Ramos (cell line): ENCODE results near the gene PLXNB2.
"Not testable (repeated sequence)": the region's sequence is repeated elsewhere in the genome, so short reads cannot be mapped to it uniquely, and the experiment has no call there.

Experiments used
- in situ Hi-C: fragments of 300-500 bp; cut with MboI; formaldehyde crosslinking; loops from one replicate; pipeline ENCODE4 v1.14.3; 2022; ENCODE audit warnings: low sequenced_read_pairs; ENCODE audit not compliant: unreplicated experiment

Gene PLXNB2, protein sequence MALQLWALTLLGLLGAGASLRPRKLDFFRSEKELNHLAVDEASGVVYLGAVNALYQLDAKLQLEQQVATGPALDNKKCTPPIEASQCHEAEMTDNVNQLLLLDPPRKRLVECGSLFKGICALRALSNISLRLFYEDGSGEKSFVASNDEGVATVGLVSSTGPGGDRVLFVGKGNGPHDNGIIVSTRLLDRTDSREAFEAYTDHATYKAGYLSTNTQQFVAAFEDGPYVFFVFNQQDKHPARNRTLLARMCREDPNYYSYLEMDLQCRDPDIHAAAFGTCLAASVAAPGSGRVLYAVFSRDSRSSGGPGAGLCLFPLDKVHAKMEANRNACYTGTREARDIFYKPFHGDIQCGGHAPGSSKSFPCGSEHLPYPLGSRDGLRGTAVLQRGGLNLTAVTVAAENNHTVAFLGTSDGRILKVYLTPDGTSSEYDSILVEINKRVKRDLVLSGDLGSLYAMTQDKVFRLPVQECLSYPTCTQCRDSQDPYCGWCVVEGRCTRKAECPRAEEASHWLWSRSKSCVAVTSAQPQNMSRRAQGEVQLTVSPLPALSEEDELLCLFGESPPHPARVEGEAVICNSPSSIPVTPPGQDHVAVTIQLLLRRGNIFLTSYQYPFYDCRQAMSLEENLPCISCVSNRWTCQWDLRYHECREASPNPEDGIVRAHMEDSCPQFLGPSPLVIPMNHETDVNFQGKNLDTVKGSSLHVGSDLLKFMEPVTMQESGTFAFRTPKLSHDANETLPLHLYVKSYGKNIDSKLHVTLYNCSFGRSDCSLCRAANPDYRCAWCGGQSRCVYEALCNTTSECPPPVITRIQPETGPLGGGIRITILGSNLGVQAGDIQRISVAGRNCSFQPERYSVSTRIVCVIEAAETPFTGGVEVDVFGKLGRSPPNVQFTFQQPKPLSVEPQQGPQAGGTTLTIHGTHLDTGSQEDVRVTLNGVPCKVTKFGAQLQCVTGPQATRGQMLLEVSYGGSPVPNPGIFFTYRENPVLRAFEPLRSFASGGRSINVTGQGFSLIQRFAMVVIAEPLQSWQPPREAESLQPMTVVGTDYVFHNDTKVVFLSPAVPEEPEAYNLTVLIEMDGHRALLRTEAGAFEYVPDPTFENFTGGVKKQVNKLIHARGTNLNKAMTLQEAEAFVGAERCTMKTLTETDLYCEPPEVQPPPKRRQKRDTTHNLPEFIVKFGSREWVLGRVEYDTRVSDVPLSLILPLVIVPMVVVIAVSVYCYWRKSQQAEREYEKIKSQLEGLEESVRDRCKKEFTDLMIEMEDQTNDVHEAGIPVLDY (N-terminal part only)

DNA sequence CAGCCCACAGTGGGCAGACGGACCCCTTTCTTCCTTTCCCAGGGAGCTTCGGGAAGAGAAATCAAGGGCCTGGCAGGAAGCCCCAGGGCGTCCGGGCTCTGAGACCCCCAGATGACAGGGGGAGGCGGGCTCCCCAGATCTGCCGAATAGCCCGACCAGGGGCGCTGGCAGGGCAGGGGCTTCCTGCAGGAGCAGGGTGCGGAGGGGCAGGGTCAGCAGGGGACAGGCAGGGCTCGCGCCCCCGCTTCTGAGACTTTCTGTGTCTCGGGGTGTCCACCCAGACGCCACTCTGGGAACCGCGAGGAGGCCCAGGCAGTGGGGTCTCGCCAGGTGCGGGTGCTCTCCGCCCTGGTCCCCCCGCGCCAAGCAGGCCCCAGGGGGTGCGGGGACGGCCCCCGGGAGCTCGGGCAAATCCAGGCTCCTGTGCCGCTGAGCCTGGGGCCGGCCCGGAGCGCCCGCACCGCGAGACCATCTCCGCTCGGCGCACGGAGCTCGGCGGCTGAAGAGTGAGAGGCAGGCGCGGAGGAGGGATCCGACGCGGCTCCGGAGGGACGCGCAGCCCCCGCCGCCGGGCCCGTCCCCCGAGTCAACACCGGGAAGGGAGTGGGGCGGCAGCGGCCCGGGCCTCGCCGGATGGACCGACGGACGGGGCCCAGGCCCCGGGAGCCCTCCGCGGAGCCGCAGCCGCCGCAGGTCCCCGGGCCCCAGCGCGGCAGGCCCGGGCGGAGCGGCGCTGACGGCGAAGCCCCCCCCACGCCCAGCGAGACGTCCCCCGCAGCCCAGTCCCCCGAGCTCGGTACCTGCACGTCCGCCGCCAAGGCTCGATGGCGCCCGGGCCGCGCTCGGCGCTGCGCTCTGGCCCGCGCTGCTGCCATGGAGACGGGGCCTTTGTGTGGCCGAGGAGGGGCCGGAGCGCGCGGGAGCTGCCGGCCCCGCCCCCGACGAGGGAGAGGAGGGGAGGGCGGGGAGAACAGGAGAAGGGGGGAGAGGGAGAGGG lies at the start of gene PLXNB2:
TSS of gene PLXNB2 (minus strand) at position 894 of the 997 bp plus-strand sequence. CDS start 17,062 bp downstream, outside the sequence.
- in situ Hi-C loops = no loop called here

DNA sequence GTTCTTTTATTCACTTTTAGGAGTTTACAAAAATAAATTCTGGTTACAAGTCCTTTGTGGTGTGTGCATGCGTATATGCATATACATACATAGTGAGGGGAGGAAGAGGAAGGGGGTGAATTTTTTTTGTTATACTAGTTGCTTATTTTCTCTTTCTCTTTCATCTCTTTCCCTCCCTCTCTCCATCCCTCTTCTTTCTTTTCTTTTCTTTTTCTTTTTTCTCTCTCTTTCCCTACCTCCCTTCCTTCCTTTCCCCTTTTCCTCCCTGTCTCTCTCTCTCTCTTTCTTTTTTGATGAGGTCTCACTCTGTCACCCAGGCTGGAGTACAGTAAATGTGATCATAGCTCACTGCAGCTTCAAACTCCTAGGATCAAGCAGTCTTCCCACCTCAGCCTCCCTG lies 49.8 kb upstream of the PLXNB2 start:
- in situ Hi-C loops = no loop called here

DNA sequence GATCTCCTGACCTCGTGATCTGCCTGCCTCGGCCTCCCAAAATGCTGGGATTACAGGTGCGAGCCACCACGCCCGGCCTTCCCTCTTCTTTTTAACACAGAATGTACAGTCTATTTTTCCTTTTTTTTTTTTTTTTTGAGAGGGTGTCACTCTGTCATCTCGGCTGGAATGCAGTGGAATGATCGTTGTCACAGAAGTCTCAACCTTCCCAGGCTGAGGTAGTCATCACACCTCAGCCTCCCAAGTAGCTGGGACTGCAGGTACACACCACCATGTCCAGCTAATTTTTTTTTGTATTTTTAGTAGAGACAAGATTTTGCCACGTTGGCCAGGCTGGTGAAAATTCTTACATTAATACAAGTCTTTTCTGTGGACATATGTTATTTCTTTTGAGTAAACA lies 48.7 kb upstream of the PLXNB2 start:
- in situ Hi-C loops = no loop called here

DNA sequence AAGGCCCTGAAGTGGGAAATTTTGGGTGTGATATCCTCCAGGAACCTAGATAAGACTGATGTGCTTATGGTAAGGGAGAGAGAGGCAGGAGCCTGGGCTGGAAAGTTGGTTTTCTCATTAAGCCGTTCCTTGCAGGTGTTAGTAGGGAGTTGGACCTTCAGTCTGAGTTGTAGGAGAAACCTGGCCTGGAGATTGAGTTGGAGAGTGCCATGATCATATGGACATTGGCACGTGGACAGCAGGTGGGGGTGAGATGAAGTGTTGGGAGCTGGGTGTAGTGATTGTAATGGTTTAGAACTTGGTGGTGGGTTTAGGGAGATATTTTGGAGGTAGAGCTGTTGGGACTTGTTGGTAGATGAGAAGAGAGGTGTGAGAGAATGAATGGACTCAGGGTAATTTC lies 40.6 kb upstream of the PLXNB2 start:
- in situ Hi-C loops = no loop called here

DNA sequence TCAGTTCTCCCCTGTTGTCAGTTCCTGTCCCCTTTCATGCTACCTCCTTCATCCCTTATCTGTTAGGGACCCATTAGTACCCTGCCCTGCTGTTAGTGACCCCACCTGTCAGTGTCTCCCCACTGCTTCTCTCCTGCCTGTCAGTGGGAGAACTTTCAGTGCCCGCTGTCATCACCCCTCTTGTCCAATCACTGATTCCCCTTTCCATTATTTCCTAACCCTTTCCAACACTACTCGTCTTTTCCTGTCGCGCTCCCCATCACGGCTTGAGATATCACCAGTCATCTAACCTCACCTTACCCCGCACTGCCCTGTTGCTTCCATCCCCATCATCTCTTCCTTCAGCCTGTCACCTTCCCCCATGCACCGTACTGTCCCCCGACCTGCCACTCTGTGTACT lies 39.7 kb upstream of the PLXNB2 start:
- in situ Hi-C loops = no loop called here

DNA sequence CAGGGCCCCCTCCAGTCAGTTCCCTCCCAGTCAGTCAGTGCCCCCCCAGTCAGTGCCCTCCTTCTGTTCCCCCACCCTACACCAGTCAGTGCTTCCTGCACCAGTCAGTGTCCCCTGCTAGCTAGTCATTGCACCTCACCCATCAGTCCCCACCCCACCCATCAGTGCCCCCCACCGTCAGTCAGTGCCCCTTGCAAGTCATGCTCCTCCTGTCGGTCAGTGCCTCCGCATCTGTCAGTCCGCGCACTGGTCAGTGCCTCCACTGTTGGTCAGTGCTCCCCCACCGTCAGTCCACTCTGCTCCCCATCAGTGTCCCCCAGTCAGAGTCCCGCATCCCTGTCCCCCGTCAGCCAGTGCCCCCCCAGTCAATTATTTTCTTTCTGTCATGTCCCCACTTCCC lies 39.0 kb upstream of the PLXNB2 start:
- in situ Hi-C loops = no loop called here

DNA sequence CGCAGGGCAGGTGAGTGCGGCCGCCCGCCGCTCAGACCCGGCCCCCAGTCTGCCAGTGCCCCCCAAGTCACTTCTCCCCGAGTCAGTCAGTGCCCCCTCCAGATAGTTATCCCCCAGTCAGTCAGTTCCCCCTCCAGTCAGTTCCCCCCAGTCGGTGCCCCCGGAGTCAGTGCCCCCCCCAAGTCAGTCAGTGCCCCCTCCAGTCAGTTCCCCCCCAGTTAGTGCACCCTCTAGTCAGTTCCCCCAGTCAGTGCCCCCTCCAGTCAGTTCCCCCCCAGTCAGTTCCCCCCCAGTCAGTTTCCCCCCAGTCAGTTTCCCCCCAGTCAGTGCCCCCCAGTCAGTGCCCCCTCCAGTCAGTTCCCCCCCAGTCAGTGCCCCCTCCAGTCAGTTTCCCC lies 36.1 kb upstream of the PLXNB2 start:
- in situ Hi-C loops = no loop called here

DNA sequence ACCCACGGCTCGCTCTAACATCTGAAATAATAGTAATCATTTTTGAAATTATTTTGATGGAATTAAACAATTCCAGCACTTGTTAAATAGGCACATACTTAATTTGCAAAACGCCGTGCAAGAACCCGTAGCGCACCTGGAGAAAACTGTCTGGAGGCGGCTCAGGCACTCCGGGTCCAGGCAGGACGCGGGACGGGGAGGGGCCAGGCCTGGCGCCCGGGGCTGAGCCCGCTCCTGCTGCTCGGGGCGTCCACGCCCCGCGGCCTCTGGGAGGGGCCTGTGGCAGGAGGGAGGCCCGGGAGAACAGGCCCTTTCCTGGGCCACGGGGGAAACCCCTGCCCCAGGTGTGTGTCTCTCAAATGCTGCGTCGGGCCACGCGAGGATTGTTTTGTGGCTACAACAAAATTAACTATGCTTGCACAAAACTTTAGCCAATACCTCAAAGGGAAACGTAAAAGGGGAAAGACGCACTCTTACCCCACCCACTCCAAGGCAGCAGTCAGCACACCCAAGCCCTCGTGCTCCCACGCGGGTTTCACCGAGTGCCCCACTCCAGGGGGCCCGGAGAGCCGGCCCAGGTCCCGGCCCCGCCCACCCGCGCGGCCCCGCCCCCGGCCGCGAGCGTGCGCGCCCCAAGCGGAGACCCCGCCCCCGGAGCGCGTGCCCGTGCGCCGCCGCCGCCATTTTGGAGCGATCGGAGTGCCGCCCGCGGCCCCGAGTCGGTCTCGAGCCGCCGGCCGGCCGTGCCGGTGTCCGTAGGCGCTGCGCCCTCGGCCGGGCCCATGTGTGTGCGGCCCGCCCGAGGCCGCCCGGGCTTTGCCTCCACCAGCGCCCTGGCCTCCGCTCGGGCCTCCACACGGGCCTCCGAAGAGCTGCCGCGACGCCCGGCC lies 35.5 kb upstream of the PLXNB2 start, which contains the start of gene PPP6R2:
TSS of gene PPP6R2 (plus strand) at position 677 of the 890 bp plus-strand sequence. CDS start 50,582 bp downstream, outside the sequence.
- in situ Hi-C loops = no loop called here

DNA sequence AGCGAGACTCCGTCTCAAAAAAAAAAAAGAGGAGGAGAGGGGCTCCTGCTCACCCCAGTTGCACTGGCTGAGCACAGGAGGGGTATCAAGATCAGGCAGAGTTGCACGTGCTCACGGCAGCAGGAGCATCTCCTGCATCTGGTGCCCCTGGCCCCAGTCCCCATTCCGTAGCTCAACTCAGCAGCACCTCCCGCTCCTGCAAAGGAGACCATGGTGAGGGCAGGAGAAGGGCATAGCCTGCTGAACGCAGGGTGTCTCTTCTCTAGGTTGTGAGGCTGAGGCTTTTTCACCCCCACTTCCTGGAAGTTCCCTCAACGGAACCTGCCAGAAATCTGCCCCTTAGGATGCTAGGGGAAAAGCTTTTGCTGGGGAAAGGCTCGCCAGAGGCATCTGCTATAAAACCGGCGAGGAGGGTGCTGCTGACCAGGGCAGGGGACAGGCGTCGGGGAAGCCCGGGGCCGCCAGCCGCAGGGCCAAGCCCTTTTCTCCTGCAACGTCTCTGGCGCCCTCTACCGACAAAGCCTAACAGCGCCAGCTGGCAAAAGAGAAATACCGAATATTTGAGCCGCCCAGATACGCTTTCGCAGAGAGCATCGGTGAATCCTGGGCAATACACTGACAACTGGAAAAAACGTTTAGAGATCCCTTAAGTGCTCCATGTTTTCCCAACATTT lies 34.7 kb upstream of the PLXNB2 start:
- in situ Hi-C loops = no loop called here

DNA sequence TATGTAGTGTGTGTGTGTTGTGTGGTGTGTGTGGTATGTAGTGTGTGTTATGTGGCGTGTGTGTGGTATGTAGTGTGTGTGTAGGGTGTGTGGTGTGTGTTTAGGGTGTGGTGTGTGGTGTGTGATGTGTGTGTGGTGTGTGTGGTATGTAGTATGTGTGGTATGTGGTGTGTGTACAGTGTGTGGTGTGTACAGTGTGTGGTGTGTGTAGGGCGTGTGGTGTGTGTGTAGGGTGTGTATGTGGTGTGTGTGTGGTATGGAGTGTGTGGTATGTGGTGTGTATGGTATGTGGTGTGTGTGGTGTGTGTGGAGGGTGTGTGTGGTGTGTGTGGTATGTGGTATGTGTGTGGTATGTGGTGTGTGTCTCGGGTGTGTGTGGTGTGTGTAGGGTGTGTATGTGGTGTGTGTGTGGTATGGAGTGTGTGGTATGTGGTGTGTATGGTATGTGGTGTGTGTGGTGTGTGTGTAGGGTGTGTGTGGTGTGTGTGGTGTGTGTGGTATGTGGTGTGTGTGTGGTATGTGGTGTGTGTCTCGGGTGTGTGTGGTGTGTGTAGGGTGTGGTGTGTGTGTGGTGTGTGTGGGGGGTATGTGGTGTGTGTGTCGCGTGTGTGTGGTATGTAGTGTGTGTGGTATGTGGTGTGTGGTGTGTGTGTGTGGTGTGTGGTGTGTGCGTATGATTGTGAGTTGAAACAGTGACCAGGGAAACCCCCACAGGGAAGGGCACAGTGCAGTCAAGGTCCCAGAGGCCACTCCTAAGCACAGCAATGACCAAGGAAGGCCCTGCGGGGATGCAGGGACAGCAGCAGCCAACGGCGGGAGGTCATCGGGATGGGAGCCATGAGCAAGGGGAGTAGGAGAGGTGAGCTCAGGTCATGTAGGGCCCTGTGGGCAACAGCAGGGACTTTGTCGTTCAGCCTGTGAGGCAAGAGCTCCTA lies 32.8 kb upstream of the PLXNB2 start:
- in situ Hi-C loops = no loop called here

DNA sequence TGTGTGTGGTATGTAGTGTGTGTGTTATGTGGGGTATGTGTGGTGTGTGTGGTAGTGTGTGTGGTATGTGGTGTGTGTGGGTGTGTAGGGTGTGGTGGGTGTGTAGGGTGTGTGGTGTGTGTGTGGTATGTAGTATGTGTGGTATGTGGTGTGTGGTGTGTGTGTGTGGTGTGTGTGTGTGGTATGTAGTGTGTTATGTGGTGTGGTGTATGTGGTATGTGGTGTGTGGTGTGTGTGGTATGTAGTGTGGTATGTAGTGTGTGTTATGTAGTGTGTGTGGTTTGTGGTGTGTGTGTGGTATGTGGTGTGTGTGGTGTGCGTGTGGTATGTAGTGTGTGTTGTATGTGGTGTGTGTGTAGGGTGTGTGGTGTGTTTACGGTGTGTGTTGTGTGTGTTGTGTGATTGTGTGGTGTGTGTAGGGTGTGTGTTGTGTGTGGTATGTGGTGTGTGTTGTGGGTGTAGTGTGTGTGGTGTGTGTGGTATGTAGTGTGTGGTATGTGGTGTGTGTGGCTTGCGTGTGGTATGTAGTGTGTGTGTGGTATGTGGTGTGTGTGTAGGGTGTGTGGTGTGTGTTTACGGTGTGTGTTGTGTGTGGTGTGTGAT lies 31.5 kb upstream of the PLXNB2 start:
- in situ Hi-C loops = no loop called here

DNA sequence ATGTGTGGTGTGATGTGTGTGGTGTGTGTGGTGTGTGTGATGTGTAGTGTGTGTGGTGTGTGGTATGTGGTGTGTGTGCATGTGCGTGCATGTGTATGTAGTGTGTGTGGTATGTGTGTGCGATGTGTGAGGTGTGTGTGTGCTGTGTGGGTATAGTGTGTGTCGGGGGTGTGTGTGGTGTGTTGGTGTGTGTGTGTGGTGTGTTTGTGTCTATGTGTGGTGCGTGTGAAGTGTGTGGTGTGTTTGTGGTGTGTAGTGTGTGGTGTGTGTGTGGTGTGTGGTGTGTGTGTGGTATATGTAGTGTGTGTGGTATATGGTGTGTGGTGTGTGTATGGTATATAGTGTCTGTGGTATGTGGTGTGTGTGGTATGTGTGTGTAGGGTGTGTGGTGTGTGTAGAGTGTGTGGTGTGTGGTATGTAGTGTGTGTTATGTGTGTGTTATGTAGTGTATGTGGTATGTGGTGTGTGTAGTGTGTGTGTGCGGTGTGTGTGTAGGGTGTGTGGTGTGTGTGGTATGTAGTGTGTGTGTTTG lies 30.7 kb upstream of the PLXNB2 start:
- in situ Hi-C loops = no loop called here

DNA sequence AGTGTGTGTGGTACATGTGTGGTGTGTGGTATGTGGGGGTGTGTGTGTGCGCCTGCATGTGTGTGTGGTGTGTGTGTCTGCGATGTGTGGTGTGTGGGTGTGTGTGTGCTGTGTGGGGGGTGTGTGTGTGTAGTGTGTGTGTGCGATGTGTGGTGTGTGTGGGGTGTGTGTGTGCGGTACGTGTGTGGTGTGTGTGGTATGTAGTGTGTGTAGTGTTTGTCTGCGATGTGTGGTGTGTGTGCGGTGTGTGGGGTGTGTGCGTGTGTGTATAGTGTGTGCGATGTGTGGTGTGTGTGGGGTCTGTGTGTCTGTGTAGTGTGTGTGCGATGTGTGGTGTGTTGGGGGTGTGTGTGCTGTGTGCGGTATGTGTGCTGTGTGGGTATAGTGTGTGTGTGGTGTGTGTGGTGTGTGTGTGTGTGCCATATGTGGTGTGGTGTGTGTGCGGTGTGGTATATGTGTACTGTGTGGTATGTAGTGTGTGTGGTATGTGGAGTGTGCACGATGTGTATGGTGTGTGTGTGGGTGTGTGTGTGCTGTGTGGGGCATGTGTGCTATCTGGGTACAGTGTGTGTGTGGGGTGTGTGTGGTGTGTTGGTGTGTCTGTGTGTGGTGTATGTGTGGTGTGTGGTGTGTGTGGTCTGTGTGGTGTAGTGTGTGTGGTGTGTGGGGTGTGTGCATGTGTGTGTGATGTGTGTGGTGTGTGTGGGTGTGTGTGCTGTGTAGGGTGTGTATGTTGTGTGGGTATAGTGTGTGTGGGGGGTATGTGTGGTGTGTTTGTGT lies 30.0 kb upstream of the PLXNB2 start:
- in situ Hi-C loops = no loop called here

DNA sequence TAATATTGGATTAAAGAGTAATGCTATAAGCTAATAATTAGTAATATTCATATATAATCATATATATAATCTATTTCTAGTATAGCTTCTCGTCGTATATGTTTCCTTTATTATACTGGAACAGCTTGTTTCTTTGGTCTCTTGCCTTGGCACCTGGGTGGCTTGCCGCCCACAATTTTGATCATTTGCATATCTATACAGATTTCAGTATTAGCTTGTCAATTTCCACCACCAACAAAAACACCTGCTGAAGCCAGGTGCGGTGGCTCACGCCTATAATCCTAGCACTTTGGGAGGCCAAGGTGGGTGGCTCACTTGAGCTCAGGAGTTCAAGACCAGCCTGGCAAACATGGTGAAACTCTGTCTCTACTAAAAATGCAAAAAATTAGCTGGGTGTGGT lies 27.0 kb upstream of the PLXNB2 start:
- in situ Hi-C loops = not testable (repeated sequence)

DNA sequence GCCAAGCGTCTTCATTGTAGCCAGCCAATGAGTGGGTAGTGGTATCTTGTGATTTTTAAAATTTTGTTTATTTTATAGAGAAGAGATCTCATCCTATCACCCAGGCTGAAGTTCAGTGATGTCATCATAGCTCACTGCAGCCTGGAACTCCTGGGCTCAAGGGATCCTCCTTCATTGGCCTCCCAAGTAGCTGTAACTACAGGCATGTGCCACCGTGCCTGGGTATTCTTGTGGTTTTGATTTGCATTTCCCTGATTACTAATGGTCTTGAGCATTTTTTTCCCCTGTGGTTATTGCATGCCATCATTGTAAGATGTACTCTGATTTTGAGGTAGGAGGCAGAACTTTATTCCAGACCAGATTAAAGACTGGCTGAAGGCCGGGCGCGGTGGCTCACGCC lies 21.8 kb upstream of the PLXNB2 start:
- in situ Hi-C loops = loop anchor here (5.0 kb wide), 1 partner anchor 52 kb away; no protein-coding TSS in a partner anchor
